Adipose tissue (tissue), 3 donors: ENCODE measurements around the gene USP17L17. TPM values are rescaled to one million over a fixed set of nuclear protein-coding genes. Genes with fewer than 3 reads are reported as not detected.

Experiments
- polyA plus RNA-seq, 3 donors: library from polyadenylated mRNA; stranded (reverse); fragments of 200-250 nt; gene quantifications; one replicate each; pipeline ENCODE4 v1.2.3, GENCODE V29; 2013
- donor health status: healthy with polysubstance abuse.
- donor health status: Bipolar disorder and iron deficiency.
- donor health status: healthy.

Gene USP17L17
- polyA plus RNA-seq, 3 donors = not detected

Other genes with a start within 250 kb of the USP17L17 start
- gene FAM90A26, start 73.5 kb upstream of the USP17L17 start, polyA plus RNA-seq = not detected
- not detected for gene USP17L10, start 33.2 kb upstream of the USP17L17 start, polyA plus RNA-seq
- not detected for gene USP17L11, start 28.5 kb upstream of the USP17L17 start, polyA plus RNA-seq
- gene USP17L12, start 23.7 kb upstream of the USP17L17 start, polyA plus RNA-seq = not detected
- not detected for gene USP17L13, start 19.0 kb upstream of the USP17L17 start, polyA plus RNA-seq
- not detected for gene USP17L15, start 9.5 kb upstream of the USP17L17 start, polyA plus RNA-seq
- not detected for gene USP17L18, start 4.8 kb downstream of the USP17L17 start, polyA plus RNA-seq
- not detected for gene USP17L19, start 9.5 kb downstream of the USP17L17 start, polyA plus RNA-seq
- not detected for gene USP17L20, start 14.2 kb downstream of the USP17L17 start, polyA plus RNA-seq
- not detected for gene USP17L21, start 19.0 kb downstream of the USP17L17 start, polyA plus RNA-seq
- not detected for gene USP17L22, start 23.7 kb downstream of the USP17L17 start, polyA plus RNA-seq
- gene USP17L24, start 81.3 kb downstream of the USP17L17 start, polyA plus RNA-seq = not detected
- not detected for gene USP17L25, start 86.0 kb downstream of the USP17L17 start, polyA plus RNA-seq
- gene USP17L26, start 90.8 kb downstream of the USP17L17 start, polyA plus RNA-seq = not detected
- not detected for gene USP17L5, start 95.5 kb downstream of the USP17L17 start, polyA plus RNA-seq
- not detected for gene USP17L27, start 100.3 kb downstream of the USP17L17 start, polyA plus RNA-seq
- gene USP17L28, start 105.0 kb downstream of the USP17L17 start, polyA plus RNA-seq = not detected
- not detected for gene USP17L29, start 109.8 kb downstream of the USP17L17 start, polyA plus RNA-seq
- not detected for gene USP17L30, start 119.2 kb downstream of the USP17L17 start, polyA plus RNA-seq
- gene DEFB131A, start 200.5 kb downstream of the USP17L17 start, polyA plus RNA-seq = not detected